ENCODE data around the gene RSU1.

DNA sequence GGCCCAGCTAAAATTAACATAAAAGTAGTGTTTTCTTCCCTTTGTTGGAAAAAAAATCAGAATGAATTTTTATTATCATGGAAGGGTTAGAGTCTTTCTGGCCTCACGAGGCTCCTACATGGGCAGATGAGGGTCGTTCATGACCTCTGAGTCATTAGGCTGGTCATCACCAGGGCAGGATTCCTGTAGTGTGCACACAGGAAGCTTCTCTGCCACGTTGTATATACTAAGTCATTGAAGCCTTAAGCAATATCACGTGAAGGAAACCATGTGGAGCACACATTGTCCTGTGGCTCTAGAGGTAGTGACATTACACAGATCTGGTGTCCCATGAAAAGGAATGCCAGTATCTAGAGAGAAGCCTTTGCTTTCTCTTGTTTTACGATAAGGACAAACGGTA is 210.8 kb downstream of the RSU1 start:
- TF ChIP-seq, protein P1, sequence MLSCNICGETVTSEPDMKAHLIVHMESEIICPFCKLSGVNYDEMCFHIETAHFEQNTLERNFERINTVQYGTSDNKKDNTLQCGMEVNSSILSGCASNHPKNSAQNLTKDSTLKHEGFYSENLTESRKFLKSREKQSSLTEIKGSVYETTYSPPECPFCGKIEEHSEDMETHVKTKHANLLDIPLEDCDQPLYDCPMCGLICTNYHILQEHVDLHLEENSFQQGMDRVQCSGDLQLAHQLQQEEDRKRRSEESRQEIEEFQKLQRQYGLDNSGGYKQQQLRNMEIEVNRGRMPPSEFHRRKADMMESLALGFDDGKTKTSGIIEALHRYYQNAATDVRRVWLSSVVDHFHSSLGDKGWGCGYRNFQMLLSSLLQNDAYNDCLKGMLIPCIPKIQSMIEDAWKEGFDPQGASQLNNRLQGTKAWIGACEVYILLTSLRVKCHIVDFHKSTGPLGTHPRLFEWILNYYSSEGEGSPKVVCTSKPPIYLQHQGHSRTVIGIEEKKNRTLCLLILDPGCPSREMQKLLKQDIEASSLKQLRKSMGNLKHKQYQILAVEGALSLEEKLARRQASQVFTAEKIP (CRISPR knock-in tag; IDR thresholded peaks at IDR 0.05; ENCODE audit: borderline replicate concordance): no peak
- TF ChIP-seq ZNF546 (CRISPR knock-in tag; conservative IDR thresholded peaks at IDR 0.05) (no peak), FOXJ3 (CRISPR knock-in tag; IDR thresholded peaks at IDR 0.05; ENCODE audit: borderline replicate concordance) (no peak), CBX5 (CRISPR knock-in tag; IDR thresholded peaks at IDR 0.05; ENCODE audit: borderline replicate concordance) (no peak), POLR2A (IDR thresholded peaks at IDR 0.05; ENCODE audit: insufficient read depth in 1 of 2, low read depth in 2 of 2, low read length in 2 of 2) (no peak), EZH2 (conservative IDR thresholded peaks at IDR 0.05; ENCODE audit: low read depth, low read length) (no peak), EHMT2 (IDR thresholded peaks at IDR 0.05; ENCODE audit: borderline replicate concordance, low read depth, low read length) (no peak), RELA (CRISPR knock-in tag; IDR thresholded peaks at IDR 0.05) (no peak), CREB1 (IDR thresholded peaks at IDR 0.05) (no peak), CREB1 (CRISPR knock-in tag; IDR thresholded peaks at IDR 0.05) (no peak)
- TF ChIP-seq, protein P2, sequence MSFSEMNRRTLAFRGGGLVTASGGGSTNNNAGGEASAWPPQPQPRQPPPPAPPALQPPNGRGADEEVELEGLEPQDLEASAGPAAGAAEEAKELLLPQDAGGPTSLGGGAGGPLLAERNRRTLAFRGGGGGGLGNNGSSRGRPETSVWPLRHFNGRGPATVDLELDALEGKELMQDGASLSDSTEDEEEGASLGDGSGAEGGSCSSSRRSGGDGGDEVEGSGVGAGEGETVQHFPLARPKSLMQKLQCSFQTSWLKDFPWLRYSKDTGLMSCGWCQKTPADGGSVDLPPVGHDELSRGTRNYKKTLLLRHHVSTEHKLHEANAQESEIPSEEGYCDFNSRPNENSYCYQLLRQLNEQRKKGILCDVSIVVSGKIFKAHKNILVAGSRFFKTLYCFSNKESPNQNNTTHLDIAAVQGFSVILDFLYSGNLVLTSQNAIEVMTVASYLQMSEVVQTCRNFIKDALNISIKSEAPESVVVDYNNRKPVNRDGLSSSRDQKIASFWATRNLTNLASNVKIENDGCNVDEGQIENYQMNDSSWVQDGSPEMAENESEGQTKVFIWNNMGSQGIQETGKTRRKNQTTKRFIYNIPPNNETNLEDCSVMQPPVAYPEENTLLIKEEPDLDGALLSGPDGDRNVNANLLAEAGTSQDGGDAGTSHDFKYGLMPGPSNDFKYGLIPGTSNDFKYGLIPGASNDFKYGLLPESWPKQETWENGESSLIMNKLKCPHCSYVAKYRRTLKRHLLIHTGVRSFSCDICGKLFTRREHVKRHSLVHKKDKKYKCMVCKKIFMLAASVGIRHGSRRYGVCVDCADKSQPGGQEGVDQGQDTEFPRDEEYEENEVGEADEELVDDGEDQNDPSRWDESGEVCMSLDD (CRISPR knock-in tag; IDR thresholded peaks at IDR 0.05; ENCODE audit: borderline replicate concordance): no peak

Data from HepG2 (cell line).